Body of pancreas (tissue), 4 donors: Measurements from ENCODE around the gene IL6R. TPM values are rescaled to one million over a fixed set of nuclear protein-coding genes. Genes with fewer than 3 reads are reported as not detected.

Source experiments
- ATAC-seq: fragments of 150-250 bp; one replicate; pipeline ENCODE4 v1.9.1; 2016
- DNase-seq, 4 donors: peaks; one replicate each; pipeline ENCODE4 v3.0.0-alpha.2; 2019
- H3K27ac ChIP-seq, 4 donors: fragments of 200-600 bp; sonication (generic); 1 replicate in 3 of 4; 2 replicates in 1 of 4; pipeline versions ENCODE4 v1.5.1 to v1.6.1; 2016 to 2019; ENCODE audit warnings: mild to moderate bottlenecking in 1 of 4, mixed read lengths in 1 of 4, moderate library complexity in 1 of 4
- H3K27me3 ChIP-seq, 2 donors: fragments of 200-600 bp; sonication (generic); one replicate each; pipeline ENCODE4 v1.6.0; 2016; ENCODE audit warnings: mild to moderate bottlenecking in 1 of 2
- H3K36me3 ChIP-seq, 2 donors: fragments of 200-600 bp; sonication (generic); replicated peaks in 1 of 2; 2 replicates each; pipeline ENCODE4 v1.5.1; 2016; ENCODE audit warnings: low read depth in 2 of 2; ENCODE audit not compliant: insufficient read depth in 1 of 2
- H3K4me1 ChIP-seq: fragments of 200-600 bp; sonication (generic); one replicate; pipeline ENCODE4 v1.6.0; 2016
- H3K4me3 ChIP-seq, 2 donors: fragments of 200-600 bp; sonication (generic); 1 replicate in 1 of 2; 2 replicates in 1 of 2; pipeline ENCODE4 v1.5.1; 2016 to 2019
- H3K9me3 ChIP-seq, 3 donors: fragments of 200-600 bp; sonication (generic); 1 replicate in 2 of 3; 2 replicates in 1 of 3; pipeline ENCODE4 v1.5.1; 2016
- POLR2A ChIP-seq, 3 donors: fragments of 450-650 bp; IDR thresholded peaks; one replicate each; pipeline ENCODE4 v1.6.1; 2016; ENCODE audit warnings: antibody characterized with exemption in 3 of 3, mild to moderate bottlenecking in 2 of 3
- WGBS, 2 donors: methylation state at CpG; one replicate each; pipeline ENCODE4 v1.1.5; 2017; 5-methylcytosine and 5-hydroxymethylcytosine counted together
- intact Hi-C: fragments of 100-400 bp; cut with DNase I; formaldehyde crosslinking; loops from one replicate; pipeline ENCODE4 v1.15.1; 2023
- total RNA-seq, 2 donors: library from RNA; depleted of rRNA; stranded (reverse); fragments of >200 nt; gene quantifications; one replicate each; pipeline ENCODE4 v1.1.0, GENCODE V29; 2016
- TF ChIP-seq, protein P1 (sequence below), 7 experiments: fragments of 450-650 bp in 4 of 7; fragments of 200-600 bp in 3 of 7; sonication (generic) in 3 of 7; IDR thresholded peaks; one replicate each; pipeline ENCODE4 v1.5.1; 2016 to 2019; ENCODE audit warnings: antibody characterized with exemption in 7 of 7

Gene IL6R
- total RNA-seq, 2 donors from 2014 or later = 5.9 to 13.5 TPM

DNA sequence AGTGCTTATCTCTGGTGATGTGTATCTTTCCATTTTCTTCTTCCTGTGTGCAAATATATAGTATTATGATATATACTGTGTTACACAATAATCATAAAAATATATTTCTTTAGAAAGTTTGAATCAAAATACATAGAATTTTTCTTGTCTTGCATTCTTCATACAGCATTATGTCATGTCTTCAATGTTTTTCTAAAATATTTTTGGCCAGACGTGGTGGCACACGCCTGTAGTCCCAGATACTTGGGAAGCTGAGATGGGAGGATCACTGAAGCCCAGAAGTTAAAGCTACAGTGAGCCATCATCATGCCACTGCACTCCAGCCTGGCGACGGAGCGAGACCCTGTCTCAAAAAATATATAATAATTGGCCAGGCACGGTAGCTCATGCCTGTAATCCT lies 41.6 kb downstream of the IL6R start:
- no peak overlapping the region for H3K27ac ChIP-seq
- 88 to 91% methylated on average over 6 of the region's 6 CpGs for WGBS, 2 donors

DNA sequence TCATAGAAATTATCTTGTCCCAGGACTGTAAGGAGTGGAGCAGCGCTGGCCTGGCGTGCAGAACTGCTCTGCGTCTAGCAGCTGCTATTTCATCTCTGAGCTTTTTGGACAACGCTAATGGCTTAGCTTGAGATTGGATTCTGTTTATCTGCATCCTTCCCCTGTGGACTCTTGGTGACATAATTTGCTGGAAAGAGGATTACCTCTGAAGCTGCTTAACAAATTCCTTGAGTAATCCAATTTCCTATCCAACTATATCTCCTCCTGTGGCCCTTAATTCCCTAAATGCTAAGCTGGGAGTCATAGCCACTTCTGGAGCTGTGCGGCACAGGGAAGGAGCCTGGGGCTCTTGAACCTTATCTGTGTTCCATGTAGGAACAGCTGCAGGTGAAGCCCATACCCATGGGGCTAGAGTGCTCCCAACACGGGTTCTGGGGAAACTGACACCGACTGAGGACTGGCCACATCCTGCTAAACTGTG lies 43.2 kb downstream of the IL6R start:
- H3K4me1 ChIP-seq = no peaks in the 10 kb centered on the region
- no peaks in the 10 kb centered on the region for H3K9me3 ChIP-seq
- no peak for ATAC-seq
- intact Hi-C loops = no loop called here
- 76 to 77% methylated on average over 7 of the region's 7 CpGs for WGBS, 2 donors
- peaks cover 0 to 1% of the 10 kb centered on the region in 2 donors for H3K36me3 ChIP-seq
- no peak for DNase-seq
- no peak overlapping the region for H3K27ac ChIP-seq
- no peak overlapping the region for H3K4me3 ChIP-seq
- H3K27me3 ChIP-seq = no peaks in the 10 kb centered on the region
- no peak for TF ChIP-seq POLR2A (IDR thresholded peaks at IDR 0.05)
- TF ChIP-seq, protein P1, sequence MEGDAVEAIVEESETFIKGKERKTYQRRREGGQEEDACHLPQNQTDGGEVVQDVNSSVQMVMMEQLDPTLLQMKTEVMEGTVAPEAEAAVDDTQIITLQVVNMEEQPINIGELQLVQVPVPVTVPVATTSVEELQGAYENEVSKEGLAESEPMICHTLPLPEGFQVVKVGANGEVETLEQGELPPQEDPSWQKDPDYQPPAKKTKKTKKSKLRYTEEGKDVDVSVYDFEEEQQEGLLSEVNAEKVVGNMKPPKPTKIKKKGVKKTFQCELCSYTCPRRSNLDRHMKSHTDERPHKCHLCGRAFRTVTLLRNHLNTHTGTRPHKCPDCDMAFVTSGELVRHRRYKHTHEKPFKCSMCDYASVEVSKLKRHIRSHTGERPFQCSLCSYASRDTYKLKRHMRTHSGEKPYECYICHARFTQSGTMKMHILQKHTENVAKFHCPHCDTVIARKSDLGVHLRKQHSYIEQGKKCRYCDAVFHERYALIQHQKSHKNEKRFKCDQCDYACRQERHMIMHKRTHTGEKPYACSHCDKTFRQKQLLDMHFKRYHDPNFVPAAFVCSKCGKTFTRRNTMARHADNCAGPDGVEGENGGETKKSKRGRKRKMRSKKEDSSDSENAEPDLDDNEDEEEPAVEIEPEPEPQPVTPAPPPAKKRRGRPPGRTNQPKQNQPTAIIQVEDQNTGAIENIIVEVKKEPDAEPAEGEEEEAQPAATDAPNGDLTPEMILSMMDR (IDR thresholded peaks at IDR 0.05) = no peak

More for the DNA sequence above, 41.6 kb downstream of the IL6R start:
- Histone ChIP-seq H3K4me3 (no peak overlapping the region), H3K4me1 (no peaks in the 10 kb centered on the region), H3K36me3 (peaks cover 0 to 1% of the 10 kb centered on the region in 2 donors), H3K27me3 (no peaks in the 10 kb centered on the region), H3K9me3 (no peaks in the 10 kb centered on the region)
- no peak for DNase-seq
- intact Hi-C loops = no loop called here
- no peak for ATAC-seq
- TF ChIP-seq POLR2A (IDR thresholded peaks at IDR 0.05) = no peak
- TF ChIP-seq, protein P1 (IDR thresholded peaks at IDR 0.05) = no peak

- peaks cover 0 to 1% of the 10 kb centered on the region in 2 donors for H3K36me3 ChIP-seq
These were observed 48.0 kb downstream of the IL6R start for GRCh38 chr1:154453161-154453560.

DNA sequence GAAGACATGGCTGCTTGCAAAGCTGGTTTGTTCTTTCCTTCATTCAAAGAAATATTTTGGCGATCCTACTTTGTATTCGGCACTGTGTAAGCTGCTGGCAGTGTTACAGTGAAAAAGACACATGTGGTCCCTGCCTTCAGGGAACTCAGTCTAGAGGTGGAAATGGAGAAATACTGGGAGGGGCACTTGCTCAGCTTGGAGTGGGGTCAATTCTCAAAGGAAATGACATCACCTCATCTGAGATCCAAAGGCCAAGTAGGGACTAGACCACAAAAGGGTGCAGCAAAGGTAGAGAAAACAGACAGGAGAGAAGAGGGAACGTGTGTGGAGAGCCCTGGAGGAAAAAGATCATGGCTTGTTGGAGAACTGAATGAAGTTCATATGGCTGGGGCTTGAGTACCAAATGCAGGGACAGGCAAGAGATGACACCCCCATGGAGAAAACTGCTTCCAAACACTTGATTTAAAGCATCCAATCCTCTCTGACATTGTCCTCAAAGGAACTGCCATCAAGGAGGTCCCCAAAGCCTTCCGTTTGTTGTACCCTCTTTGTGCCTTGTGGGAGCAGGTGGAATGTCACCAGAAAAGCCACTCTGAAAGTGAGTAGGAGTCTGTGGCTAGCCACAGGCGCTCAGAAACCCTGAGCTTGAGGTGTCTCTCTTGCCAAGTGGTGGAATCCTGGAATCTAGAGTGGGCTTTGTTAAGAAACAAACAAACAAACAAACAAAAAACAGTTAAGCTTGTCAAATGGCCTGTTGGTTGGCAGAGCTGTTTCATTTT lies 48.6 kb downstream of the IL6R start:
- Histone ChIP-seq H3K27me3 (no peaks in the 10 kb centered on the region), H3K36me3 (no peaks in the 10 kb centered on the region), H3K9me3 (no peaks in the 10 kb centered on the region), H3K4me3 (no peak overlapping the region), H3K27ac (no peak overlapping the region), H3K4me1 (no peaks in the 10 kb centered on the region)
- 65% methylated on average over 5 of the region's 5 CpGs for WGBS, 2 donors
- DNase-seq (no peak), ATAC-seq (no peak)
- no peak for TF ChIP-seq POLR2A (IDR thresholded peaks at IDR 0.05)
- TF ChIP-seq, protein P1 (IDR thresholded peaks at IDR 0.05) = no peak
- intact Hi-C loops = no loop called here

More at GRCh38 chr1:154453161-154453560, 48.0 kb downstream of the IL6R start:
- Histone ChIP-seq H3K9me3 (no peaks in the 10 kb centered on the region), H3K27me3 (no peaks in the 10 kb centered on the region), H3K4me1 (no peaks in the 10 kb centered on the region), H3K27ac (no peak overlapping the region), H3K4me3 (no peak overlapping the region)
- TF ChIP-seq, protein P1 (IDR thresholded peaks at IDR 0.05) = no peak
- TF ChIP-seq POLR2A (IDR thresholded peaks at IDR 0.05) = no peak
- no peak for DNase-seq
- WGBS, 2 donors = 77 to 83% methylated on average over 5 of the region's 5 CpGs
- intact Hi-C loops = no loop called here
- no peak for ATAC-seq
